ENCODE measurements around the gene FKBP14. TPM values are rescaled to one million over a fixed set of nuclear protein-coding genes. Genes with fewer than 3 reads are reported as not detected.

FKBP14 gene, protein sequence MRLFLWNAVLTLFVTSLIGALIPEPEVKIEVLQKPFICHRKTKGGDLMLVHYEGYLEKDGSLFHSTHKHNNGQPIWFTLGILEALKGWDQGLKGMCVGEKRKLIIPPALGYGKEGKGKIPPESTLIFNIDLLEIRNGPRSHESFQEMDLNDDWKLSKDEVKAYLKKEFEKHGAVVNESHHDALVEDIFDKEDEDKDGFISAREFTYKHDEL
- total RNA-seq, result 32.4 and 48.4 TPM in 2 replicates

DNA sequence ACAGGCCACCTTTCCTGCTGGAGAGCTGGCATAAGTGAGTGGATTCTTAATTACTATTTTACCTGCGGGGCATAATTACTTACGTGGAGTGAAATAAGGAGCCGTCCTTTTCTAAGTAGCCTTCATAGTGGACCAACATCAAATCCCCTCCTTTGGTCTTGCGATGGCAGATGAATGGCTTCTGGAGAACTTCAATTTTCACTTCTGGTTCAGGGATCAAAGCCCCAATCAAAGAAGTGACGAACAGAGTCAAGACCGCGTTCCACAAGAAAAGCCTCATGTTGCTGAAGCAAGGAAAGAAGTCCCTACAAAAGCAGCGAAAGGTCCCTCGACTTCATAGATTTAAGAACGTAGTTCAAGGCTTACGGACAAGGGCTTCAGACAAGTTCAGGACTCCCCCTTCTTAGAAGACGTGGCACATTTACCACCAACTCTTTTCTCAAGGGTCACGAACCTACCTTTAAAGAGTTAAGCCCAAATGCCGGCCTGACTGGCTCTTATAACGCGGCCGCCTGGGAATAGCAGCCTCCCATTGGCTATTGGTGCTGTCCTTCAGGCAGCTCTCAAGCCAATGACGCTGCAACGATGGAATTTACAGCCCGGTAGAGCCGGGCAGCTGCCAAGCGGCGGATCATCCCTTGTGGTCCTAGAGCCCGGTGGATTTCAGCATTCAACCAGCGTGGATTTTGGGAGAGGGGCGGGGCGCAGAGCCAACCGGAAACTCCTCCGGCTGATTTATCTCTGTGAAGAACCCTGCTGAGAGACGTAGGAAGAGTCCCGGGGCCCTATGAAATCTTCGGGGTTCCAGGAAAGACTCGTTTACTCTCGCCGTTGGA, at the start of gene FKBP14:
FKBP14 (minus strand) TSS at position 474 of the 836 bp plus-strand sequence; CDS start at position 280, 194 bp downstream.

DNA sequence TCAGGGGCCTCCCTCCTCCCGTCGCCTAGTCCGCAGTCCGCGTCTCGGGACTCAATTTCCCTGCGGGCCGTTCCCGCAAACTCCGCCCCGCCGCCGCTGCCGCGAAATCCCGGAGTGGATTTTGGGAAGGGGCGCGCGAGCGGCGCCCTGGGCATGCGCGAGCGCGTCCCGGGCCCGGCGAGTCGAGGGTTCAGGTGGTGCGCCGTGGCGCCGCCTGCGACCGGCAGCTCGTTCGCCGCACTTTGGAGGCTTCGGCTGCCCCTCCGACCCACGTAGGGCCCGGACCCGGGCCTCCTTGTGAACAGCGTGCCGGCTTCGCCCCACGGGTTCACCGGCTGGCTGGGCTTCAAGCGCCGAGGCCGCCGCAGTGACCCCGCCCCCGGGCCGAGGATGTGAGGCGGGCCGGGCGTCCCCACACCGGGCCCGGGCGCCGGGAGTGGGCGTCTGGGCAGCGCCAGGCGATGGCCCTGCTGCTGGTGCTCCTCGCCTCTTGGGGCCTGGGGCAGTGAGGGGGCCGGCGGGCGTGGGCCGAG, 1.8 kb upstream of the FKBP14 start, which contains the start of gene PLEKHA8:
PLEKHA8 (plus strand) TSS at position 197 of the 533 bp plus-strand sequence. CDS start 351 bp downstream, outside the sequence.

DNA sequence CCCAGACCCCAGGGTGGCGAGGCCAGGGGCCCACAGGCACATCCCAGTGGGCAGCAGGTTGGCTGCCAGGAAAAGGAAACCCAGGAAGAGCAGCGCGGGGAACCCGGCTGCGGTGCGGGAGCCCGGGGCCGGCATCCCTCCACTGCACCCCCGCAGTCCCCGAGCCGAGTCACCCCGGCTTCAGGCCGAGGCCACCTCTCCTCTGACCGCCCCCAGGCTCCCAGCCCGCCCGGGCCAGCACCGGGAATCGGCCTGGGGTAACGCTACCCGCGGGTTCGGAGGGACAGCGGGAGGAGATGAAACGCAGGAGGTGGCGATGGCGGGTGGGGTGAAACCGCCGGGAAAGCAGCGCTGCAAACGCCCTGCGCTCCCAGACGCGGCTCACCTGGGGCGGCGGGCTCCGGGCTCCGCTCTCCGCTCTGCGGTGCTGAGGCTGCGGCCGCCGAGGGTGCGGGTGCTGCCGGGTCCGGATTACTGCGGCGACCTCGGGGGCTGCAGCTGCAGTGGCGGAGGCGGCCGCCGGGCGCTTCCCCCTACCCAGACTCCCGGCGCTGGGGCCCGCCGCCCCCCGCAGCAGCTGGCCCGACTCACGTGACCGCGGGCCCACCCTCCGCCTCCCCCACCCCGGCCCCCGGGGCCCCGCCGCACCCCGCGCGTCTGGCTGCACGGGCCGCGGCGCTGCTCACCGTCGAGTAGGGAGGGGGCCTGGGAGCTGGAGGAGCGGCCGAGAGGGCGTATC, 37.1 kb downstream of the FKBP14 start, which contains the start of gene SCRN1:
SCRN1 (minus strand) TSS at position 545 of the 739 bp plus-strand sequence. CDS start 20,734 bp downstream, outside the sequence.

Other genes with a start within 250 kb of the FKBP14 start
- not detected in 2 replicates for gene WIPF3, start 220.2 kb downstream of the FKBP14 start, total RNA-seq
- gene SCRN1, start 36.9 kb downstream of the FKBP14 start, total RNA-seq, result 124 and 127 TPM in 2 replicates
- gene PLEKHA8, start 1.7 kb upstream of the FKBP14 start, total RNA-seq, result 13.6 and 15.1 TPM in 2 replicates
- 6.2 and 11.6 TPM in 2 replicates for gene MTURN, start 108.3 kb upstream of the FKBP14 start, total RNA-seq

Measured in uterine smooth muscle cell (primary cell).